Fibroblast of villous mesenchyme (primary cell): ENCODE measurements around the gene APP. TPM values are rescaled to one million over a fixed set of nuclear protein-coding genes. Genes with fewer than 3 reads are reported as not detected.
A peak's percentile ranks its signal among the peaks of the same experiment; 100 is the strongest.

Source experiments
- DNase-seq: peaks from one replicate; pipeline ENCODE4 v3.0.0-alpha.2; 2010; ENCODE audit warnings: low read depth
- H3K4me3 ChIP-seq: 2 replicates; pipeline ENCODE4 v1.5.1; 2011; ENCODE audit warnings: low read depth, mild to moderate bottlenecking, low read length
- total RNA-seq: library from RNA; depleted of rRNA; stranded (reverse); fragments of >200 nt; gene quantifications from 2 replicates; pipeline ENCODE4 v1.2.3, GENCODE V29; 2012
- TF ChIP-seq, protein P1 (sequence below): IDR thresholded peaks from 2 replicates; pipeline ENCODE4 v1.5.1; 2012; ENCODE audit warnings: low read depth, mild to moderate bottlenecking, low read length; ENCODE audit not compliant: insufficient read depth

Gene APP
- total RNA-seq, 1 donor: 353 TPM

DNA sequence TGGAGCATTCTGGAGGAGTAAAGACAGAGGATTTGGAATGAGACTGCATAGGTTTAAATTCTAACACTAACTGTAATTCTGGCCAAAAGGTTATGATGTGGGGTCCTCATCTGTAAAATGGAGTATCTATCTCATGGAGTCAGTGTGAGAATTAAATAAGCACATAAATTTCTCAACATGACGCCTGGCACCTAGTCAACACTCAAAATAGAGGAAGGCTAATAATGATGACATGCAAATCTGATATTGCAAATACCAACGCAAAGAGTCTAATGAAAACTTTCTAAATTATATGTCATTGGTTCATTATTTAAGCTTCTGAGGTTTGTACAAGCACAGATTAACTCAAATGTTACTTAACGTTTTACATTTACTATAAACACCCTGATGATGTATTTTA lies 29.6 kb downstream of the APP start:
- no peak overlapping the region for H3K4me3 ChIP-seq
- DNase-seq: no peak
- TF ChIP-seq, protein P1, sequence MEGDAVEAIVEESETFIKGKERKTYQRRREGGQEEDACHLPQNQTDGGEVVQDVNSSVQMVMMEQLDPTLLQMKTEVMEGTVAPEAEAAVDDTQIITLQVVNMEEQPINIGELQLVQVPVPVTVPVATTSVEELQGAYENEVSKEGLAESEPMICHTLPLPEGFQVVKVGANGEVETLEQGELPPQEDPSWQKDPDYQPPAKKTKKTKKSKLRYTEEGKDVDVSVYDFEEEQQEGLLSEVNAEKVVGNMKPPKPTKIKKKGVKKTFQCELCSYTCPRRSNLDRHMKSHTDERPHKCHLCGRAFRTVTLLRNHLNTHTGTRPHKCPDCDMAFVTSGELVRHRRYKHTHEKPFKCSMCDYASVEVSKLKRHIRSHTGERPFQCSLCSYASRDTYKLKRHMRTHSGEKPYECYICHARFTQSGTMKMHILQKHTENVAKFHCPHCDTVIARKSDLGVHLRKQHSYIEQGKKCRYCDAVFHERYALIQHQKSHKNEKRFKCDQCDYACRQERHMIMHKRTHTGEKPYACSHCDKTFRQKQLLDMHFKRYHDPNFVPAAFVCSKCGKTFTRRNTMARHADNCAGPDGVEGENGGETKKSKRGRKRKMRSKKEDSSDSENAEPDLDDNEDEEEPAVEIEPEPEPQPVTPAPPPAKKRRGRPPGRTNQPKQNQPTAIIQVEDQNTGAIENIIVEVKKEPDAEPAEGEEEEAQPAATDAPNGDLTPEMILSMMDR: no peak

DNA sequence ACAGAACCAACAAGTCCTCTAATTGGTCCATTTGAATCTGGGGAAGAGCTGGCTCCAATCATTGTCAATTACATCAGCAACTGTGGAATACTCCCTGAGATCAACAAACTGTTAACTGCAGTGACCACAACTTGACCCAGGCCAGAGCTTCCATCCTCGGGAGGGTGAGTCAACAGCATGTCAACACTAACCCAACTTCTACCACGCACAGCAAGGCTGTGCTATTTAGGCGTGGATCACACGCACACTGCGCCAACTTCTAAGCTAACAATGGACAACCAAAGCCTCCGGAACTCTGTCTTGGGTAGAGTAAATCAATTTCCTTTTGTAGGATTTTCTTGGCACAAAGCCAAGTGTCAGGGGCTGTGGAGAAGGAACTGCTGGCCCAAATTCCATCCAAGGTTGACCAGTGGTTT lies 30.4 kb downstream of the APP start:
- TF ChIP-seq, protein P1: no peak
- peak; percentile 97 for DNase-seq
- no peak overlapping the region for H3K4me3 ChIP-seq

DNA sequence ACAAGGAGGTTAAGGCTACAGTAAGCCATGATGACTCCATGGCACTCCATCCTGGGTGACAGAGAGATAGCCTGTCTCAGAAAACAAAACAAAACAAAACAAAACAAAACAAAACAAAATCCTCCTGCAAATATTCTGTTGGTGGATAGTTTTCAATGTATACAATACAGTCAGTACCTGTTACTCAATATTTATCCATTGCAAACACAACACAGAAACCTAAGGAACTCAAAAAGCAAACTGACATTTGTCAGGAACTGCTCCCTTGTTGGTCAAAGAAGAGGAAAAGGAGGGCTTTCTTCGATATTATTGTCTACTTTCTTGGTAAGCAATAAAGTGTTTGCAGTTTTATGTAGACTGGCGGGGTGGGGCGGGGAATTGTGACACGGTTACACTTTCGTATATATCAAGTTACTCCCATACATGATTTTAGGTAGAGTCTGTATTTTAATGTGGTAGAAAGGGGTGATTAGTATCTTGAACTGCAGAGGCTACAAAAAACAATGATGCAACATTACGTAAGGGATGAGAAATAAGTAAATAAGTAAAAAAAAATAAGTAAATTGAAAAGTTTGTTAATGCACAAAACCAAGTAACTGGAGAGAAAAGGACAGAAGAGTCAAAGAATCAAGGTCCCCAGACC lies 31.8 kb downstream of the APP start:
- TF ChIP-seq, protein P1: no peak
- peak; percentile 75 for DNase-seq
- H3K4me3 ChIP-seq: no peak overlapping the region

DNA sequence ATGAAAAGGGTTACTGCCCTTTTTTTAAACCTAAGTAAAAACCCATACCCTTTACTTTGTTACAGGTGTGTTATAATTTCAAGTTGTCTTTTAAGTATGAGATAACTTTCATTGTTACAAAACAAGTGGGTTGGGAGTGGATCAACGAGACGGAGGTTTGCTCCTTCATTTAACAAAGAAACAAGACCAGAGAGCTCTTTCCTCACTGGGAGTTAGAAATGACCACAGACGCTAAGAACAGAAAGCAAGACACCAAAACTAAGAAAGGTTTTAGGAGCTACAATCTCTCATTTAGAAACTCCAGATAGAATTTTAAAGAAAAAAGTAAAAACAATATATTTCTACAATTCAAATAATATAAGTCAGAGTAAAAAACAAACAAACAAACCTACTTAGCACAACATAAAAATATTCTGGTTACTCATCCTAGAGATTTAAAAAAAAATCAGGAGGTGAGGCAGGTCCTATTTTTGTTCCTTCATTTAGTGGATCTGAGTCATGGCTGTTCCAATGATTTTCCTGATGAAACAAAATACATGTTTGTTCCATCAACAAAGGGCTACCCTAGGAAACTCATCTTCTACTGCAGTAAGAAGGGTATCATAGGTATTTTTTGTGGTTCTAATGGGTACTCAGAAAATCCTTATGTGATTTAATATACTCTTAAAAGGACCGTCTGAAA lies 33.0 kb downstream of the APP start:
- no peak for DNase-seq
- H3K4me3 ChIP-seq: no peak overlapping the region
- TF ChIP-seq, protein P1: no peak

DNA sequence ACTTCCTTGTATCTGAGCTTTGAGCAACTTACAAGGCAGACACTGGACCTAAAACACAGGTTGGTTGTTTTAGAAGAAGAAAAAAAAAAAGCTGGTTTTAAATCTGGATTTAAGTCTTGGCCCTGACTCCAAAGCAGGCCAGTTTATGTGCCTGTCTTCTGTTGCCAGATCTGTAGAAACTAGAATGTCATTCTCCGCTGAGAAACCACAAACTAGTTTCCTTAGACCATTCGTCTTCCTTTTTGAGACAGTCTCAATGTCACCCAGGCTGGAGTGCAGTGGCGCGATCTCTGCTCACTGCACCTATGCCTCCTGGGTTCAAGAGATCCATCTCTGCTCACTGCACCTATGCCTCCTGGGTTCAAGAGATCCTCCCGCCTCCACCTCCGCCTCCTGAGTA lies 33.9 kb downstream of the APP start:
- TF ChIP-seq, protein P1: no peak
- no peak for DNase-seq
- no peak overlapping the region for H3K4me3 ChIP-seq

DNA sequence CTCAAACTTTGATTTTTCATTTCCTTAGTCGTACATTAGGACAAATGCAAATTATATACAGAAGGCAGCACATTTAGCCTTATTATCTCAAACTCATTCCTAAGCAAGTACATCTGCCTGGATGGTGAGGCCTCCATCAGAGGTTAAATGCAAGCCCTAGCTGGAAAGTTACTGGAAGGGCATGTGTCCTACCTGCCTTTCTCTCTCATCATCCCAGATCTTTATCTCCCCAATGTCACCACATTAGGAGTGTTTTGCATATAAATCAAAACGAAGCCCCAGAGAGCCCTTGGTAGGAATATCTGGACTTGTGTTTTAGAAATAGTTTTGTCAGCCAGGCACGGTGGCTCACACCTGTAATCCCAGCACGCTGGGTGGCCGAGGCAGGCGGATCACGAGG lies 35.0 kb downstream of the APP start:
- DNase-seq: no peak
- H3K4me3 ChIP-seq: no peak overlapping the region
- TF ChIP-seq, protein P1: no peak
